ENCODE data around the gene ZFP90. TPM values are rescaled to one million over a fixed set of nuclear protein-coding genes. Genes with fewer than 3 reads are reported as not detected.

Gene ZFP90
- total RNA-seq, 1 experiment from 2014 or later, result 21.8 TPM

GRCh38 chr16:68496689-68497088 lies 42.4 kb upstream of the ZFP90 start:
- Histone ChIP-seq H3K27ac (ENCODE audit: low read depth, low read length) (no peak overlapping the region), H3K4me2 (ENCODE audit: low read length) (no peak overlapping the region), H4K20me1 (ENCODE audit: insufficient read depth) (no peaks in the 10 kb centered on the region), H3K79me2 (ENCODE audit: insufficient read depth, low read length) (no peaks in the 10 kb centered on the region), H3K4me3 (replicated peaks in 1 of 2; ENCODE audit: low read depth in 1 of 2, low read length in 2 of 2) (no peak overlapping the region), H3K27me3 (ENCODE audit: insufficient read depth, low read length) (no peaks in the 10 kb centered on the region), H3K9ac (ENCODE audit: low read length) (no peak overlapping the region), H3K36me3 (ENCODE audit: control insufficient read depth in 1 of 2, insufficient read depth in 2 of 2, low read length in 2 of 2) (no peaks in the 10 kb centered on the region), H3K4me1 (ENCODE audit: control insufficient read depth in 1 of 2, insufficient read depth in 2 of 2, low read length in 2 of 2) (peaks cover 0 to 2% of the 10 kb centered on the region in 2 experiments; a peak in 2 of 4 replicates), H3K9me2 (ENCODE audit: insufficient read depth) (no peaks in the 10 kb centered on the region), H2AFZ (ENCODE audit: low read depth, low read length, poor library complexity, severe bottlenecking) (no peak overlapping the region), H3K9me3 (ENCODE audit: control insufficient read depth in 1 of 2, insufficient read depth in 1 of 2, low read depth in 1 of 2, low read length in 2 of 2) (no peaks in the 10 kb centered on the region)
- intact Hi-C loops (cut with micrococcal nuclease), result no loop called here
- DNase-seq (ENCODE audit: low read depth, low spot score) (no peak), ATAC-seq (no peak)
- TF ChIP-seq, protein P1, sequence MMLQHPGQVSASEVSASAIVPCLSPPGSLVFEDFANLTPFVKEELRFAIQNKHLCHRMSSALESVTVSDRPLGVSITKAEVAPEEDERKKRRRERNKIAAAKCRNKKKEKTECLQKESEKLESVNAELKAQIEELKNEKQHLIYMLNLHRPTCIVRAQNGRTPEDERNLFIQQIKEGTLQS (IDR thresholded peaks at IDR 0.05), result no peak
- no peak for TF ChIP-seq ZFX (IDR thresholded peaks at IDR 0.05)
- no peak for TF ChIP-seq ZNF274 (IDR thresholded peaks at IDR 0.05; ENCODE audit: low read depth, low read length)
- TF ChIP-seq, protein P2, sequence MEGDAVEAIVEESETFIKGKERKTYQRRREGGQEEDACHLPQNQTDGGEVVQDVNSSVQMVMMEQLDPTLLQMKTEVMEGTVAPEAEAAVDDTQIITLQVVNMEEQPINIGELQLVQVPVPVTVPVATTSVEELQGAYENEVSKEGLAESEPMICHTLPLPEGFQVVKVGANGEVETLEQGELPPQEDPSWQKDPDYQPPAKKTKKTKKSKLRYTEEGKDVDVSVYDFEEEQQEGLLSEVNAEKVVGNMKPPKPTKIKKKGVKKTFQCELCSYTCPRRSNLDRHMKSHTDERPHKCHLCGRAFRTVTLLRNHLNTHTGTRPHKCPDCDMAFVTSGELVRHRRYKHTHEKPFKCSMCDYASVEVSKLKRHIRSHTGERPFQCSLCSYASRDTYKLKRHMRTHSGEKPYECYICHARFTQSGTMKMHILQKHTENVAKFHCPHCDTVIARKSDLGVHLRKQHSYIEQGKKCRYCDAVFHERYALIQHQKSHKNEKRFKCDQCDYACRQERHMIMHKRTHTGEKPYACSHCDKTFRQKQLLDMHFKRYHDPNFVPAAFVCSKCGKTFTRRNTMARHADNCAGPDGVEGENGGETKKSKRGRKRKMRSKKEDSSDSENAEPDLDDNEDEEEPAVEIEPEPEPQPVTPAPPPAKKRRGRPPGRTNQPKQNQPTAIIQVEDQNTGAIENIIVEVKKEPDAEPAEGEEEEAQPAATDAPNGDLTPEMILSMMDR (IDR thresholded peaks at IDR 0.05 in 2 of 3, conservative IDR thresholded peaks at IDR 0.05 in 1 of 3; ENCODE audit: borderline replicate concordance in 1 of 3, insufficient read depth in 1 of 3, low read depth in 2 of 3, low read length in 2 of 3), result no peak
- POLR2A ChIA-PET, result no interaction called here
- BruUV-seq (replicated peaks), result no TSS peak
- CTCF ChIA-PET, result no interaction called here
- RAD21 ChIA-PET (ENCODE audit: low non-redundant PET in 1 of 2, low total read pairs in 2 of 2, uncharacterized antibody in 2 of 2, unreplicated experiment in 2 of 2), result no interaction called here

- H3K4me3 ChIP-seq (replicated peaks in 1 of 2; ENCODE audit: low read depth in 1 of 2, low read length in 2 of 2), result no peak overlapping the region
- no peaks in the 10 kb centered on the region for H4K20me1 ChIP-seq (ENCODE audit: insufficient read depth)
- ATAC-seq, result no peak
- CTCF ChIA-PET, result no interaction called here
- H3K4me2 ChIP-seq (ENCODE audit: low read length), result no peak overlapping the region
- POLR2A ChIA-PET, result no interaction called here
- DNase-seq (ENCODE audit: low read depth, low spot score), result no peak
- H3K4me1 ChIP-seq (ENCODE audit: control insufficient read depth in 1 of 2, insufficient read depth in 2 of 2, low read length in 2 of 2), result no peaks in the 10 kb centered on the region
- RAD21 ChIA-PET (ENCODE audit: low non-redundant PET in 1 of 2, low total read pairs in 2 of 2, uncharacterized antibody in 2 of 2, unreplicated experiment in 2 of 2), result no interaction called here
- H3K9me3 ChIP-seq (ENCODE audit: control insufficient read depth in 1 of 2, insufficient read depth in 1 of 2, low read depth in 1 of 2, low read length in 2 of 2), result no peaks in the 10 kb centered on the region
- no peak overlapping the region for H3K27ac ChIP-seq (ENCODE audit: low read depth, low read length)
- intact Hi-C loops (cut with micrococcal nuclease), result no loop called here
- H3K36me3 ChIP-seq (ENCODE audit: control insufficient read depth in 1 of 2, insufficient read depth in 2 of 2, low read length in 2 of 2), result no peaks in the 10 kb centered on the region
- no TSS peak for BruUV-seq (replicated peaks)
- no peaks in the 10 kb centered on the region for H3K79me2 ChIP-seq (ENCODE audit: insufficient read depth, low read length)
- no peak overlapping the region for H2AFZ ChIP-seq (ENCODE audit: low read depth, low read length, poor library complexity, severe bottlenecking)
- no peaks in the 10 kb centered on the region for H3K27me3 ChIP-seq (ENCODE audit: insufficient read depth, low read length)
- H3K9ac ChIP-seq (ENCODE audit: low read length), result no peak overlapping the region
- H3K9me2 ChIP-seq (ENCODE audit: insufficient read depth), result no peaks in the 10 kb centered on the region
- TF ChIP-seq REST (IDR thresholded peaks at IDR 0.05; ENCODE audit: low read depth) (no peak), JUND (IDR thresholded peaks at IDR 0.05) (no peak), RAD21 (IDR thresholded peaks at IDR 0.05; ENCODE audit: low read depth) (no peak), CEBPB (IDR thresholded peaks at IDR 0.05; ENCODE audit: low read depth) (no peak), ZFX (IDR thresholded peaks at IDR 0.05) (no peak), FOSL1 (IDR thresholded peaks at IDR 0.05; ENCODE audit: low read depth) (no peak), SP1 (IDR thresholded peaks at IDR 0.05; ENCODE audit: low read depth) (no peak), TCF7L2 (IDR thresholded peaks at IDR 0.05; ENCODE audit: borderline replicate concordance, extremely low read depth, insufficient read depth, insufficient read length) (no peak), YY1 (IDR thresholded peaks at IDR 0.05; ENCODE audit: extremely low read depth, insufficient replicate concordance, low read depth, low read length) (no peak)
- TF ChIP-seq, protein P3, sequence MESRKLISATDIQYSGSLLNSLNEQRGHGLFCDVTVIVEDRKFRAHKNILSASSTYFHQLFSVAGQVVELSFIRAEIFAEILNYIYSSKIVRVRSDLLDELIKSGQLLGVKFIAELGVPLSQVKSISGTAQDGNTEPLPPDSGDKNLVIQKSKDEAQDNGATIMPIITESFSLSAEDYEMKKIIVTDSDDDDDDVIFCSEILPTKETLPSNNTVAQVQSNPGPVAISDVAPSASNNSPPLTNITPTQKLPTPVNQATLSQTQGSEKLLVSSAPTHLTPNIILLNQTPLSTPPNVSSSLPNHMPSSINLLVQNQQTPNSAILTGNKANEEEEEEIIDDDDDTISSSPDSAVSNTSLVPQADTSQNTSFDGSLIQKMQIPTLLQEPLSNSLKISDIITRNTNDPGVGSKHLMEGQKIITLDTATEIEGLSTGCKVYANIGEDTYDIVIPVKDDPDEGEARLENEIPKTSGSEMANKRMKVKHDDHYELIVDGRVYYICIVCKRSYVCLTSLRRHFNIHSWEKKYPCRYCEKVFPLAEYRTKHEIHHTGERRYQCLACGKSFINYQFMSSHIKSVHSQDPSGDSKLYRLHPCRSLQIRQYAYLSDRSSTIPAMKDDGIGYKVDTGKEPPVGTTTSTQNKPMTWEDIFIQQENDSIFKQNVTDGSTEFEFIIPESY (IDR thresholded peaks at IDR 0.05; ENCODE audit: extremely low read depth, insufficient replicate concordance, low read length), result no peak
Measured at GRCh38 chr16:68499006-68499405, 40.1 kb upstream of the ZFP90 start.
